ENCODE results near the gene LIM2. TPM values are rescaled to one million over a fixed set of nuclear protein-coding genes. Genes with fewer than 3 reads are reported as not detected.

LIM2 gene
- total and polyA plus RNA-seq, 4 donors = not detected

DNA sequence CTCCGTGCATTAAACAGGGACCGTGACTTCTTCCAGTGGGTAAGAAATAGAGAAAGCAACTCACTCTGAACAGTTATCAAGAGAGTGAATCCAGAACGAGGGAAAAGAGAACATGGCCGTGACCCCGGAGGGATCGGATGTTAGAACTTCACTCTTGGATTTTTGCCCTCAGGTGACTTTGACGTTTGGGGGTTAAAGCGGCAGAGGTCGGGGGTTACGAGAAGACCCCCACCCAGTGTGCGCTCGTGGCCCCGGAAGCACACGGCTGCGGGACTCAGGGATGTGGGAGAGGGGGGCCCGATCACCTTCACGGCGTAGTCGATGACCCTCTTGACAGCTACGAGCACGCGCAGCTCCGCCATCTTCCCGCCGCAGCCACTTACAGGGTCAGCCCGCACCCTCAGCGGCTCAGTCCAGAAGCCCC lies 21.8 kb downstream of the LIM2 start, which contains the start of gene ETFB:
TSS of gene ETFB (minus strand) at position 424 of the 424 bp plus-strand sequence. CDS start at position 362, 62 bp downstream.
- Histone ChIP-seq H3K36me3 (ENCODE audit: control insufficient read depth in 4 of 4, insufficient read depth in 4 of 4, low read length in 4 of 4) (no peaks in the 10 kb centered on the region), H3K4me3 (peak within 1 kb of the TSS; percentile 82), H3K9me3 (ENCODE audit: control insufficient read depth in 4 of 4, insufficient read depth in 3 of 4, low read length in 3 of 4) (no peaks in the 10 kb centered on the region), H3K27ac (ENCODE audit: low read depth in 1 of 2, low read length in 1 of 2) (peak within 1 kb of the TSS; percentile 90 to 92), H3K9ac (ENCODE audit: insufficient read depth in 1 of 2, low read length in 2 of 2) (peak within 1 kb of the TSS; percentile 71 to 88), H3K27me3 (ENCODE audit: control insufficient read depth in 3 of 3, insufficient read depth in 3 of 3, low read length in 2 of 3) (no peaks in the 10 kb centered on the region), H3K4me1 (ENCODE audit: control insufficient read depth in 5 of 5, insufficient read depth in 5 of 5, low read length in 5 of 5) (peaks cover 0 to 23% (median 2%) of the 10 kb centered on the region in 5 donors)
- DNase-seq (no peak), ATAC-seq (ENCODE audit: insufficient read depth, low FRiP score) (no peak)
- TF ChIP-seq, protein P1, sequence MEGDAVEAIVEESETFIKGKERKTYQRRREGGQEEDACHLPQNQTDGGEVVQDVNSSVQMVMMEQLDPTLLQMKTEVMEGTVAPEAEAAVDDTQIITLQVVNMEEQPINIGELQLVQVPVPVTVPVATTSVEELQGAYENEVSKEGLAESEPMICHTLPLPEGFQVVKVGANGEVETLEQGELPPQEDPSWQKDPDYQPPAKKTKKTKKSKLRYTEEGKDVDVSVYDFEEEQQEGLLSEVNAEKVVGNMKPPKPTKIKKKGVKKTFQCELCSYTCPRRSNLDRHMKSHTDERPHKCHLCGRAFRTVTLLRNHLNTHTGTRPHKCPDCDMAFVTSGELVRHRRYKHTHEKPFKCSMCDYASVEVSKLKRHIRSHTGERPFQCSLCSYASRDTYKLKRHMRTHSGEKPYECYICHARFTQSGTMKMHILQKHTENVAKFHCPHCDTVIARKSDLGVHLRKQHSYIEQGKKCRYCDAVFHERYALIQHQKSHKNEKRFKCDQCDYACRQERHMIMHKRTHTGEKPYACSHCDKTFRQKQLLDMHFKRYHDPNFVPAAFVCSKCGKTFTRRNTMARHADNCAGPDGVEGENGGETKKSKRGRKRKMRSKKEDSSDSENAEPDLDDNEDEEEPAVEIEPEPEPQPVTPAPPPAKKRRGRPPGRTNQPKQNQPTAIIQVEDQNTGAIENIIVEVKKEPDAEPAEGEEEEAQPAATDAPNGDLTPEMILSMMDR (IDR thresholded peaks at IDR 0.05; ENCODE audit: control extremely low read depth, extremely low read depth) = no peak
- 0 to 1% methylated on average over 27 of the region's 27 CpGs for WGBS, 2 donors

DNA sequence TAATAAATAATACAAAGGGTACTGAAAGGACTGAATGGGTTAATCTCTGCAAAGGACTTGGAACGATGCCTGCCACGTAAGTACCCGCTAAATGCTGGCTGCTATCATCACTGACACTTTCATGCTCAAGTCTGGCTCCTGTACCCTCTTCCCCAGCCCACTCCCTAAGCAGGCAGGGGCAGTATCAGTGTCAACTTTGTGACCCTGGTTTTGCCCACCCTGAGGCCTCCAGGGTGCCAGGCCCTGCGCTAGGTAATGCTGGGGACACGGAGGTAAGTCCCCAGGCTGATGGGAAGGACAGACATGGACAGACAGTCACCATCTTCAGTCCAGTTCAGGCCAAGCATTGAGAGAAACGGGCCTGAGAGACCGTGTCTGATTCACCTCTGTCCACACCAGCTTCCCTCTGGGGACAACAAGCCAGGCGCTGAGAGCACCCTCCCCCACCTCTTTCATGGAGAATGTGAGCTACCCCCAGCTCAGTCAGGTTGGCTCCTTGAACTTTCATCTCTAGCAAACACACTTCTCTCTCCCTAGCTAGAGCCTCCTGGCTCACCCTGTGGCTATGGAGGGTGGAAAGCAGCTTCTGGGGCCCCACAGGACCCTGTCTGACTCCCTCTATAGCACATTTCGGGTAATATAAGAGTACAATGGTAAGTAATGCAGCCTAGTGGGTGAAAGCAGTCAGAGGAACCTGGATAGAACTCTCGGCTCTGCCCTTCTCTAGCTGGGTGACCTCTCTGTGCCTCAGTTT lies 22.4 kb downstream of the LIM2 start:
- Histone ChIP-seq H3K9me3 (ENCODE audit: control insufficient read depth in 4 of 4, insufficient read depth in 3 of 4, low read length in 3 of 4) (no peaks in the 10 kb centered on the region), H3K36me3 (ENCODE audit: control insufficient read depth in 4 of 4, insufficient read depth in 4 of 4, low read length in 4 of 4) (no peaks in the 10 kb centered on the region), H3K4me1 (ENCODE audit: control insufficient read depth in 5 of 5, insufficient read depth in 5 of 5, low read length in 5 of 5) (peaks cover 0 to 23% (median 2%) of the 10 kb centered on the region in 5 donors), H3K27me3 (ENCODE audit: control insufficient read depth in 3 of 3, insufficient read depth in 3 of 3, low read length in 2 of 3) (no peaks in the 10 kb centered on the region), H3K27ac (ENCODE audit: low read depth in 1 of 2, low read length in 1 of 2) (peak overlapping the region; percentile 90 to 91), H3K4me3 (peak overlapping the region; percentile 82), H3K9ac (ENCODE audit: insufficient read depth in 1 of 2, low read length in 2 of 2) (peak overlapping the region; percentile 57 to 87)
- TF ChIP-seq, protein P1 (IDR thresholded peaks at IDR 0.05; ENCODE audit: control extremely low read depth, extremely low read depth) = no peak
- 19 to 32% methylated on average over 10 of the region's 10 CpGs for WGBS, 2 donors
- DNase-seq (peak; percentile 39 to 63 (median 62)), ATAC-seq (ENCODE audit: insufficient read depth, low FRiP score) (no peak)

DNA sequence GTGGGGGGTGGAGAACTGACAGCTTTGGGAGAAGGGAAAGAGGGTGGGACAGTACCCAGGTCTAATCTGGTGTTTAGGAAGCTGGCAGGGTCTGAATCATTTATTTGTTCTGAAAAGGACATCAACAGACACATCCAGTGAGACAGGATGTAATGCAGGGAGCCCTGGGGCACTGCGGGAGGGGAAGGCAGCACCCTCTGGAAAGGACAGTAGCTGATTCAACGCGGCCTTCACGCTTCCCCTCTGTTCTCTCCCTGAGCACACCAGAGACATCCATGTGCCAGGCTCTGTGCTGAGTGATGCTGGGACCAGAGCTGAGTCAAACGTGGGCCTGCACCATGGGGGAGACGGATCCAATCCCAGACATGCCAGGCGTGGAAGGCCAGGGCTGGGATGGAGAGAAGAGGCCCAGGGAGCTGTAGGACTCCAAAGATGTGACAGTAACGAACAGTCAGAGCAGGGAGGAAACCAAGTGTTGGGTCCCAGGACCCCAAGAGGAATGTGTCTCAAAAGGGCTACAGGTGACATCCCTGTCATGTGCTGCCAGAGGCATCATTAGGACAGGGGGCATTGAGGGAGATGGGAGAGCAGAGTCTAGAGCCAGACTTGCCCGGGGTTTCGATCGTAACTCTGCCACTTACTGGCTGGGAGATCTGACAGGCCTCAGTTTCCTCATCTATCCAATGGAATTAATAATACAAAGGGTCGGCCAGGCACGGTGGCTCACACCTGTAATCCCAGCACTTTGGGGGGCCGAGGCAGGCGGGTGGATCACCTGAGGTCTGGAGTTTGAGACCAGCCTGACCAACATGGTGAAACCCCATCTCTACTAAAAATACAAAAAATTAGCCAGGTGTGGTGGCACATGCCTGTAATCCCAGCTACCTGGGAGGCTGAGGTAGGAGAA lies 23.3 kb downstream of the LIM2 start:
- H3K9ac ChIP-seq (ENCODE audit: insufficient read depth in 1 of 2, low read length in 2 of 2) = no peak overlapping the region
- peak overlapping the region in 1 of 2 donors; percentile 24 for H3K27ac ChIP-seq (ENCODE audit: low read depth in 1 of 2, low read length in 1 of 2)
- no peak for DNase-seq
- no peaks in the 10 kb centered on the region for H3K27me3 ChIP-seq (ENCODE audit: control insufficient read depth in 3 of 3, insufficient read depth in 3 of 3, low read length in 2 of 3)
- H3K4me3 ChIP-seq = no peak overlapping the region
- ATAC-seq (ENCODE audit: insufficient read depth, low FRiP score) = no peak
- TF ChIP-seq, protein P1 (IDR thresholded peaks at IDR 0.05; ENCODE audit: control extremely low read depth, extremely low read depth) = no peak
- peaks cover 0 to 23% (median 2%) of the 10 kb centered on the region in 5 donors for H3K4me1 ChIP-seq (ENCODE audit: control insufficient read depth in 5 of 5, insufficient read depth in 5 of 5, low read length in 5 of 5)
- no peaks in the 10 kb centered on the region for H3K9me3 ChIP-seq (ENCODE audit: control insufficient read depth in 4 of 4, insufficient read depth in 3 of 4, low read length in 3 of 4)
- 86 to 90% methylated on average over 15 of the region's 15 CpGs for WGBS, 2 donors
- H3K36me3 ChIP-seq (ENCODE audit: control insufficient read depth in 4 of 4, insufficient read depth in 4 of 4, low read length in 4 of 4) = no peaks in the 10 kb centered on the region

All from lung (tissue), 12 donors.